K562 (cell line): ENCODE measurements around the gene TRAF7. TPM values are rescaled to one million over a fixed set of nuclear protein-coding genes. Genes with fewer than 3 reads are reported as not detected.

ENCODE experiments used
- ATAC-seq: fragments of 200-7000 bp; cut with Tn5 transposase; 3 replicates; pipeline ENCODE4 v1.9.1; 2020; ENCODE audit warnings: moderate library complexity
- BruUV-seq: library from RNA; stranded (reverse); fragments of 400-500 nt; replicated peaks from 2 replicates; lab custom pipeline; 2021; lab: Mats Ljungman, UMichigan
- CTCF ChIA-PET: fragments of 300-600 bp; formaldehyde crosslinking; extraction: SDS; loops from one replicate; lab custom pipeline; 2021; ENCODE audit warnings: low intra/inter-chr PET ratio; lab: Yijun Ruan, JAX
- POLR2A ChIA-PET: fragments of 300-600, 350-650 bp; sonication (Branson Sonifier 250); formaldehyde crosslinking; extraction: SDS; loops from one replicate; lab custom pipeline; 2021; ENCODE audit warnings: antibody characterized with exemption, inconsistent platforms; lab: Yijun Ruan, JAX
- DNase-seq, 4 experiments: peaks; one replicate each; pipeline versions ENCODE4 v3.0.0 to v3.0.0-alpha.2; 2011 to 2018; ENCODE audit warnings: low spot score in 3 of 4, mixed read lengths in 3 of 4; ENCODE audit errors: extremely low read depth in 1 of 4
- FAIRE-seq: peaks from 2 replicates; lab custom pipeline; 2011; peaks lifted over from hg19 to GRCh38; lab: Jason Lieb, UNC
- H2AFZ ChIP-seq: 2 replicates; pipeline ENCODE4 v1.6.0; 2011; ENCODE audit warnings: low read depth, low read length, control low read depth, inconsistent platforms
- H3K27ac ChIP-seq: fragments of 200-600 bp; 3 replicates; pipeline ENCODE4 v1.8.0; 2011; ENCODE audit warnings: low read depth, mild to moderate bottlenecking, control low read depth, inconsistent platforms, low read length, moderate library complexity, mixed read lengths; ENCODE audit errors: extremely low read depth
- H3K27me3 ChIP-seq, 2 experiments: fragments of 300-600 bp in 1 of 2; 2 replicates in 1 of 2; 3 replicates in 1 of 2; pipeline versions ENCODE4 v1.6.0 to v1.8.0; 2011; ENCODE audit warnings: inconsistent platforms in 2 of 2, low read length in 2 of 2, mild to moderate bottlenecking in 1 of 2, mixed read lengths in 1 of 2, moderate library complexity in 1 of 2; ENCODE audit not compliant: control insufficient read depth in 2 of 2, insufficient read depth in 2 of 2
- H3K36me3 ChIP-seq: fragments of 300-600 bp; 3 replicates; pipeline ENCODE4 v1.8.0; 2011; ENCODE audit warnings: mild to moderate bottlenecking, low read length, inconsistent platforms; ENCODE audit not compliant: control insufficient read depth, insufficient read depth
- H3K4me1 ChIP-seq, 2 experiments: fragments of 200-600 bp in 1 of 2; replicated peaks in 1 of 2; 2 replicates in 1 of 2; 3 replicates in 1 of 2; pipeline versions ENCODE4 v1.5.1 to v1.8.0; 2011; ENCODE audit warnings: inconsistent platforms in 2 of 2, low read length in 2 of 2, mild to moderate bottlenecking in 1 of 2, mixed read lengths in 1 of 2, moderate library complexity in 1 of 2; ENCODE audit not compliant: control insufficient read depth in 2 of 2, insufficient read depth in 2 of 2
- H3K4me2 ChIP-seq: 2 replicates; pipeline ENCODE4 v1.6.1; 2011; ENCODE audit warnings: low read length, control low read depth, inconsistent platforms, mixed read lengths; ENCODE audit not compliant: insufficient read depth
- H3K4me3 ChIP-seq: fragments of 200-600 bp; sonication (generic), shearing (Covaris generic); 2 replicates; pipeline ENCODE4 v1.5.1; 2016; ENCODE audit warnings: control low read depth, inconsistent platforms
- H3K79me2 ChIP-seq: fragments of 200-600 bp; 3 replicates; pipeline ENCODE4 v1.8.0; 2011; ENCODE audit warnings: low read length, inconsistent platforms; ENCODE audit not compliant: control insufficient read depth, insufficient read depth
- H3K9ac ChIP-seq, 2 experiments: 2 replicates each; pipeline versions ENCODE4 v1.6.0 to v1.6.1; 2011; ENCODE audit warnings: low read depth in 2 of 2, low read length in 2 of 2, control low read depth in 1 of 2, inconsistent platforms in 1 of 2, mild to moderate bottlenecking in 1 of 2, mixed read lengths in 1 of 2; ENCODE audit not compliant: insufficient read depth in 1 of 2
- H3K9me1 ChIP-seq: one replicate; pipeline ENCODE4 v1.6.0; 2011; ENCODE audit warnings: inconsistent platforms, mild to moderate bottlenecking, low read length, moderate library complexity; ENCODE audit not compliant: control insufficient read depth, insufficient read depth
- H3K9me3 ChIP-seq: replicated peaks from 2 replicates; pipeline ENCODE4 v1.5.1; 2011; ENCODE audit warnings: low read depth, low read length, inconsistent platforms; ENCODE audit not compliant: control insufficient read depth, insufficient read depth
- H4K20me1 ChIP-seq: replicated peaks from 2 replicates; pipeline ENCODE4 v1.6.1; 2011; ENCODE audit warnings: low read length, inconsistent platforms, mixed read lengths; ENCODE audit not compliant: control insufficient read depth, insufficient read depth
- ARNT ChIP-seq, 2 experiments: fragments of 450-650 bp; IDR thresholded peaks; 2 replicates each; pipeline ENCODE4 v1.6.1; 2016; ENCODE audit warnings: mild to moderate bottlenecking in 1 of 2
- BHLHE40 ChIP-seq: IDR thresholded peaks from 2 replicates; pipeline ENCODE4 v1.6.1; 2011; ENCODE audit warnings: low read length, improper control_type of control experiment
- MXI1 ChIP-seq: IDR thresholded peaks from 2 replicates; pipeline ENCODE4 v1.6.1; 2011; ENCODE audit warnings: low read depth, mild to moderate bottlenecking, improper control_type of control experiment, low read length
- NR2C1 ChIP-seq, 2 experiments: fragments of 450-650 bp; IDR thresholded peaks; 2 replicates each; pipeline ENCODE4 v1.6.1; 2017; ENCODE audit warnings: mild to moderate bottlenecking in 2 of 2, antibody characterized with exemption in 1 of 2, inconsistent platforms in 1 of 2, missing compliant biosample characterization in 1 of 2, missing genetic modification characterization in 1 of 2
- NR4A1 ChIP-seq, 2 experiments: fragments of 250-450 bp in 1 of 2; fragments of 450-650 bp in 1 of 2; sonication (Bioruptor Pico) in 1 of 2; IDR thresholded peaks; 2 replicates each; pipeline versions ENCODE4 v1.4.0 to v1.6.1; 2016 to 2020; ENCODE audit warnings: mild to moderate bottlenecking in 2 of 2, missing compliant biosample characterization in 1 of 2, missing genetic modification characterization in 1 of 2, moderate library complexity in 1 of 2
- PRMT5 ChIP-seq: sonication (generic); formaldehyde crosslinking; IDR thresholded peaks from 2 replicates; pipeline ENCODE4 v1.5.0; 2020; ENCODE audit warnings: missing genetic modification reagents
- PTBP1 ChIP-seq: fragments of 200-400 bp; formaldehyde crosslinking; IDR thresholded peaks from 2 replicates; pipeline ENCODE4 v1.6.1; 2017; ENCODE audit warnings: low read depth, low read length
- TAF7 ChIP-seq: fragments of 450-650 bp; IDR thresholded peaks from 2 replicates; pipeline ENCODE4 v1.6.1; 2016; ENCODE audit warnings: missing genetic modification characterization, missing compliant biosample characterization
- ZBTB7A ChIP-seq: IDR thresholded peaks from 2 replicates; pipeline ENCODE4 v1.6.1; 2011; ENCODE audit warnings: low read depth, mild to moderate bottlenecking, low read length, moderate library complexity, borderline replicate concordance; ENCODE audit not compliant: control insufficient read depth
- ZFPM2 ChIP-seq: fragments of 250-450 bp; sonication (Bioruptor Pico); IDR thresholded peaks from 2 replicates; pipeline ENCODE4 v1.5.1; 2022; ENCODE audit warnings: mild to moderate bottlenecking
- ZNF121 ChIP-seq: sonication (generic); formaldehyde crosslinking; conservative IDR thresholded peaks from 2 replicates; pipeline ENCODE4 v1.8.0; 2022; ENCODE audit warnings: missing genetic modification reagents
- ZNF232 ChIP-seq: sonication (generic); formaldehyde crosslinking; IDR thresholded peaks from 2 replicates; pipeline ENCODE4 v1.8.0; 2022; ENCODE audit warnings: mild to moderate bottlenecking, missing genetic modification reagents
- WGBS: fragments of 100-300 bp; shearing (Covaris generic); methylation state at CpG from one replicate; pipeline ENCODE4 v1.1.6; 2016; ENCODE audit warnings: low coverage, mixed read lengths; ENCODE audit not compliant: insufficient coverage; ENCODE audit errors: missing lambda C conversion rate; 5-methylcytosine and 5-hydroxymethylcytosine counted together
- in situ Hi-C: fragments of 300-500 bp; cut with MboI; formaldehyde crosslinking; loops from 4 replicates; pipeline ENCODE4 v1.15.0; 2018; ENCODE audit warnings: inconsistent platforms, mixed read lengths
- intact Hi-C: fragments of 100-400 bp; cut with micrococcal nuclease; formaldehyde crosslinking; loops from 2 replicates; pipeline ENCODE4 v1.14.2; 2022
- polyA plus RNA-seq, 8 experiments: library from polyadenylated mRNA; depleted of rRNA in 4 of 8; stranded (reverse) in 5 of 8; unstranded in 3 of 8; fragments of >200 nt; fragmentation: Nextera tagmentation in 2 of 8; fragmentation: Illumina TruSeq in 1 of 8; extraction: Ambion mirVana in 2 of 8; extraction: Trizol in 1 of 8; gene quantifications; 2 replicates each; pipeline versions ENCODE4 v1.2.1 to v1.2.3, GENCODE V29; 2011 to 2014; ENCODE audit warnings: inconsistent platforms in 1 of 8, missing spikeins in 1 of 8
- total RNA-seq, 7 experiments: library from RNA; depleted of rRNA in 6 of 7; stranded (reverse); fragments of >200 nt in 6 of 7; fragmentation: Illumina TruSeq in 2 of 7; extraction: Trizol in 2 of 7; gene quantifications; 2 replicates each; pipeline versions ENCODE4 v1.2.1 to v1.2.3, GENCODE V29; 2011 to 2021; ENCODE audit warnings: low replicate concordance in 1 of 7
- TF ChIP-seq, protein P1 (sequence below): sonication (generic); formaldehyde crosslinking; IDR thresholded peaks from 2 replicates; pipeline ENCODE4 v1.8.0; 2022; ENCODE audit warnings: mild to moderate bottlenecking, missing genetic modification reagents
- TF ChIP-seq, protein P2 (sequence below), 3 experiments: fragments of 200-800 bp in 1 of 3; sonication (Bioruptor generic) in 1 of 3; sonication (generic) in 1 of 3; formaldehyde crosslinking in 1 of 3; IDR thresholded peaks; 2 replicates each; pipeline versions ENCODE4 v1.6.1 to v1.8.0; 2016 to 2022; ENCODE audit warnings: mild to moderate bottlenecking in 2 of 3, missing compliant biosample characterization in 2 of 3, missing genetic modification characterization in 2 of 3, missing genetic modification reagents in 1 of 3

TRAF7 gene
- total and polyA plus RNA-seq, 9 of the 15 experiments (the other 6 are each of a cell fraction or from before 2014, with no cell fraction given) = 1.1 to 113 (median 41.6) TPM

DNA sequence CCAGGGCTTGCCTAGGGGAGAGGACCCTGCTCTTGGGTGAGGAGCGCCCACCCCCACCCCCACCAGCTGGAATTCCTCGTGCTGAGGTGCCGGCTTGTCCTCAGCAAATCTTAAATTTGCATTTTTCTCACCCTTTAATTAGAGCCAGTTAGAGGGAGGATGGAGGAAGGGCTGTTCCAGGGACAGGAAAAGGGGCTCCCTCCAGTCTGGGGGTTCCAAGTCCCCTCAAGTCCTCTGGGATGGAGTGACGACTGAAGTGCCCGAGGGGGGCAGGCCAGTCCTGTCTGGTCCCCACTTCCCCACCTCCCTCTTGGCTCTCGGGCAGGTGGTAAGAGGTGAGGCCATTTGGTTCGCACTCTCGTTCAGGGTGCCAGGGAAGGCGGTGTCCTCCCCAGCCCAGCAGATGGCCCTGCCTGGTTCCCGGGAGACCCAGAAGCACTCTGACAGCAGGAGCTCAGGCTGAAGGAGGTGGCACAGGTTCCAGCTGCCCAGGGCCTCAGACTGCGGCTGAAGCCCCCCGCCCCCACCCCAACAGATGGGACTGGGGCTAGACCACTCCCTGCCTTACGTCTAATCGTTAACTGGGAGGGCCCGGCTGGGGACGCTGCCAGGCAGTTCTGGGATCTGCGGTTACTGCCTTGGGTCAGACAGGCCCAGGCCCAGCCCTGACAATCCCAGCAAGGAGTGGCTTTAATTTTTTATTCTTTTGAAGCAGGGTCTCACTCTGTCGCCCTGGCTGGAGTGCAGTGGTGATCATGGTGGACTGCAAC, 5.0 kb upstream of the TRAF7 start:
- Histone ChIP-seq H3K4me2 (peak overlapping the region; percentile 96), H3K9me1 (peaks cover 21% of the 10 kb centered on the region), H3K36me3 (peaks cover 38% of the 10 kb centered on the region), H4K20me1 (peaks cover 49% of the 10 kb centered on the region), H3K27ac (peak overlapping the region; percentile 82; the same call in 1 of the 3 replicates), H3K9me3 (no peaks in the 10 kb centered on the region), H3K4me3 (no peak overlapping the region; the same call in 1 of the 2 replicates), H3K4me1 (peaks cover 30 to 64% of the 10 kb centered on the region in 2 experiments), H3K79me2 (peaks cover 44% of the 10 kb centered on the region), H2AFZ (no peak overlapping the region), H3K27me3 (no peaks in the 10 kb centered on the region), H3K9ac (peak overlapping the region; percentile 34 to 100; a peak in 3 of 4 replicates)
- no TSS peak for BruUV-seq
- DNase-seq (peak in 2 of 4 experiments; percentile 49 to 74), ATAC-seq (no peak), FAIRE-seq (no peak)
- ChIA-PET POLR2A (interaction anchor here (0.5 to 5.1 kb wide), 11 partner anchors 10 to 207 kb away, joined by 3 to 44 read pairs (median 3); partner anchors contain the start of genes NTHL1, RNF151, RPS2 and TSC2), CTCF (no interaction called here)
- in situ Hi-C loops = no loop called here
- 13% methylated on average over 14 of the region's 18 CpGs for WGBS
- intact Hi-C loops = no loop called here
- TF ChIP-seq ZFPM2 (no peak), NR2C1 (IDR thresholded peaks at IDR 0.05) (no peak), NR2C1 (tag; IDR thresholded peaks at IDR 0.05) (no peak), ZNF121 (CRISPR knock-in tag) (peak; percentile 91), TAF7 (tag) (no peak), PRMT5 (CRISPR knock-in tag) (no peak), BHLHE40 (no peak), PTBP1 (0 out of 2 replicates have a peak, but pooled peaks have one; percentile 10), ZNF232 (no peak), MXI1 (no peak), NR4A1 (CRISPR knock-in tag; IDR thresholded peaks at IDR 0.05) (no peak), NR4A1 (tag; IDR thresholded peaks at IDR 0.05) (no peak), ZBTB7A (peak; percentile 90), ARNT (IDR thresholded peaks at IDR 0.05) (no peak)
- TF ChIP-seq, protein P1, sequence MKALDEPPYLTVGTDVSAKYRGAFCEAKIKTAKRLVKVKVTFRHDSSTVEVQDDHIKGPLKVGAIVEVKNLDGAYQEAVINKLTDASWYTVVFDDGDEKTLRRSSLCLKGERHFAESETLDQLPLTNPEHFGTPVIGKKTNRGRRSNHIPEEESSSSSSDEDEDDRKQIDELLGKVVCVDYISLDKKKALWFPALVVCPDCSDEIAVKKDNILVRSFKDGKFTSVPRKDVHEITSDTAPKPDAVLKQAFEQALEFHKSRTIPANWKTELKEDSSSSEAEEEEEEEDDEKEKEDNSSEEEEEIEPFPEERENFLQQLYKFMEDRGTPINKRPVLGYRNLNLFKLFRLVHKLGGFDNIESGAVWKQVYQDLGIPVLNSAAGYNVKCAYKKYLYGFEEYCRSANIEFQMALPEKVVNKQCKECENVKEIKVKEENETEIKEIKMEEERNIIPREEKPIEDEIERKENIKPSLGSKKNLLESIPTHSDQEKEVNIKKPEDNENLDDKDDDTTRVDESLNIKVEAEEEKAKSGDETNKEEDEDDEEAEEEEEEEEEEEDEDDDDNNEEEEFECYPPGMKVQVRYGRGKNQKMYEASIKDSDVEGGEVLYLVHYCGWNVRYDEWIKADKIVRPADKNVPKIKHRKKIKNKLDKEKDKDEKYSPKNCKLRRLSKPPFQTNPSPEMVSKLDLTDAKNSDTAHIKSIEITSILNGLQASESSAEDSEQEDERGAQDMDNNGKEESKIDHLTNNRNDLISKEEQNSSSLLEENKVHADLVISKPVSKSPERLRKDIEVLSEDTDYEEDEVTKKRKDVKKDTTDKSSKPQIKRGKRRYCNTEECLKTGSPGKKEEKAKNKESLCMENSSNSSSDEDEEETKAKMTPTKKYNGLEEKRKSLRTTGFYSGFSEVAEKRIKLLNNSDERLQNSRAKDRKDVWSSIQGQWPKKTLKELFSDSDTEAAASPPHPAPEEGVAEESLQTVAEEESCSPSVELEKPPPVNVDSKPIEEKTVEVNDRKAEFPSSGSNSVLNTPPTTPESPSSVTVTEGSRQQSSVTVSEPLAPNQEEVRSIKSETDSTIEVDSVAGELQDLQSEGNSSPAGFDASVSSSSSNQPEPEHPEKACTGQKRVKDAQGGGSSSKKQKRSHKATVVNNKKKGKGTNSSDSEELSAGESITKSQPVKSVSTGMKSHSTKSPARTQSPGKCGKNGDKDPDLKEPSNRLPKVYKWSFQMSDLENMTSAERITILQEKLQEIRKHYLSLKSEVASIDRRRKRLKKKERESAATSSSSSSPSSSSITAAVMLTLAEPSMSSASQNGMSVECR = no peak
- TF ChIP-seq, protein P2, sequence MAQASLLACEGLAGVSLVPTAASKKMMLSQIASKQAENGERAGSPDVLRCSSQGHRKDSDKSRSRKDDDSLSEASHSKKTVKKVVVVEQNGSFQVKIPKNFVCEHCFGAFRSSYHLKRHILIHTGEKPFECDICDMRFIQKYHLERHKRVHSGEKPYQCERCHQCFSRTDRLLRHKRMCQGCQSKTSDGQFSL (CRISPR knock-in tag; IDR thresholded peaks at IDR 0.05) = no peak
- TF ChIP-seq, protein P2 (tag; IDR thresholded peaks at IDR 0.05) = no peak
